Activated T-cell treated with anti-CD3 and anti-CD28 coated beads, Interleukin-2, amount 50 U/mL, for 24 hours (primary cell): ENCODE results near the gene GZF1.

Source experiments
- DNase-seq: peaks from one replicate; pipeline ENCODE4 v3.0.0-alpha.2; 2020
- H3K27ac Mint-ChIP-seq: 2 replicates; pipeline ENCODE4 v1.8.0; 2020; ENCODE audit warnings: mild to moderate bottlenecking, mixed read lengths
- H3K27me3 Mint-ChIP-seq: 2 replicates; pipeline ENCODE4 v1.8.0; 2020; ENCODE audit warnings: mixed read lengths
- H3K36me3 Mint-ChIP-seq: 2 replicates; pipeline ENCODE4 v1.8.0; 2020; ENCODE audit warnings: low read depth, mixed read lengths
- H3K4me1 Mint-ChIP-seq: 2 replicates; pipeline ENCODE4 v1.8.0; 2020; ENCODE audit warnings: low read depth, mixed read lengths
- H3K4me3 Mint-ChIP-seq: 2 replicates; pipeline ENCODE4 v1.8.0; 2020; ENCODE audit warnings: mild to moderate bottlenecking, moderate library complexity, mixed read lengths
- H3K9me3 Mint-ChIP-seq: 2 replicates; pipeline ENCODE4 v1.8.0; 2020; ENCODE audit warnings: mixed read lengths

Gene GZF1

GRCh38 chr20:23417861-23418260 lies 55.9 kb downstream of the GZF1 start:
- DNase-seq, result no peak
- Mint-ChIP-seq H3K27ac (no peak overlapping the region), H3K9me3 (no peaks in the 10 kb centered on the region), H3K27me3 (no peaks in the 10 kb centered on the region), H3K36me3 (peaks cover 11% of the 10 kb centered on the region), H3K4me1 (peaks cover 53% of the 10 kb centered on the region), H3K4me3 (no peak overlapping the region)

DNA sequence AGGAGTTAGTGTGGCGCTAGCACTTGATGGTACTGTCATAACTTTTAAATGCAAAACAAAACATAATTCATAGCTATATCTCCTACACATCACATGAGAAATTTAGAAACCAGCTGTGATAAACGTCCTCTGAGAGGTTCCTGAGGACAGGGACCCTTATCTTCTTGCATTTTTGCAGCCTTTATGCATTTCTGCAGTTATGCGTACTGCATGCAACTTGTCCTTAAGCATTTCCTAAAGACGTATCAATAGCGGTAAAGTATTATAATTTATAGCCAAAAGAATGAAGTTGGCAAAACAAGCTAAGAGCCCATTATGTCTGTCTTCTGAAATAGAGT lies 57.6 kb downstream of the GZF1 start:
- peaks cover 6% of the 10 kb centered on the region for H3K27me3 Mint-ChIP-seq
- peaks cover 47% of the 10 kb centered on the region for H3K4me1 Mint-ChIP-seq
- H3K36me3 Mint-ChIP-seq, result peaks cover 10% of the 10 kb centered on the region
- H3K4me3 Mint-ChIP-seq, result peak overlapping the region; percentile 87
- no peak for DNase-seq
- H3K9me3 Mint-ChIP-seq, result no peaks in the 10 kb centered on the region
- peak overlapping the region; percentile 95 for H3K27ac Mint-ChIP-seq

DNA sequence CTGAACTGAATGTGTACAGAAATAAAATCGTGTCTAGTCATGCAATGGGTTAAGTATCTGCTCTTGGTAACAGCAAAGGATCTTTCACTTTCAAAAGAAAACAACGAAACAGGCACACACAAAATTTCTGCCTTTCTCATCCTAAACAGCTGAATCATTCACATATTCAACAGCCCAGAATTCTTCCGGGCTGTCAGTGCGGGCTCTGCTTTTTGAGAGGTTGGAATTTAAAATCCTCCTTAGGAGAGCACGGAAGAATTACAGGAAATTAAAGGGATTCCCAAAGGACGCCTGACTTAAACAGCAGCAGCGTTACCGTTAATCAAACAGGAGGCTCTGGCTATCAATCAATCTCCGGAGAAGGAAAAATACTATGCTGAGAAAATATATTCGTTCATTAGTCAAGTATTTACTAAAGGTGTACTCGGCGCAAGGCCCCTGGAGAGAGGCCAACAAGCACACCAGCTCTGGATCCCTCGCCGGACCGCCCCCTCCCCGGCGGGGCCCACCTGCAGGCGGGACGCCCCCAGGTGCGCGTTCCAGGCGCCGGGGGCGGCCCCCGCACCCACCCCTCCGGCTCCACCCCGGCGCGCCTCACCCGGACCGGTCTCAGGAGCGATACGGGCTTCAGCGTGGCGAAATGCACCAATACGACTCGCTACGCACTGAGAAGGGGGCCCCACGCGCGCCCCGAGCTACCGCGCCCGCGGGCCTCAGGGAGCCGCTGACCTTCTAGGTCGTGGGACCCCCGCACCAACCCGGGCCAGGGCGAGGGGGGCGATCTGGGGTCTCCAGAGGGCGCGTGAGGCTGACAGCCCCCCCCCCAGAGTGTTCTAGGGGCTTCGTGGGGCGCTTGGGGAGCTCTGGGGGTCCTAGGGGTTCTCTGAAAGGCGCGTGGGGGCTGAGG lies 58.3 kb downstream of the GZF1 start:
- peaks cover 10% of the 10 kb centered on the region for H3K36me3 Mint-ChIP-seq
- peak overlapping the region; percentile 87 for H3K4me3 Mint-ChIP-seq
- peaks cover 44% of the 10 kb centered on the region for H3K4me1 Mint-ChIP-seq
- H3K9me3 Mint-ChIP-seq, result no peaks in the 10 kb centered on the region
- peak overlapping the region; percentile 95 for H3K27ac Mint-ChIP-seq
- H3K27me3 Mint-ChIP-seq, result peaks cover 12% of the 10 kb centered on the region
- peak; percentile 71 for DNase-seq

- peaks cover 16% of the 10 kb centered on the region for H3K27me3 Mint-ChIP-seq
- peak within 1 kb of the TSS; percentile 86 for H3K27ac Mint-ChIP-seq
- H3K36me3 Mint-ChIP-seq, result peaks cover 4% of the 10 kb centered on the region
- DNase-seq, result peak; percentile 93
- H3K4me1 Mint-ChIP-seq, result peaks cover 36% of the 10 kb centered on the region
- H3K4me3 Mint-ChIP-seq, result peak within 1 kb of the TSS; percentile 87
- no peaks in the 10 kb centered on the region for H3K9me3 Mint-ChIP-seq
These were observed 59.3 kb downstream of the GZF1 start, which contains the start of gene NAPB for GRCh38 chr20:23420943-23421931. Gene NAPB, minus strand, starts transcription at chr20:23421488. Its CDS starts 86 bp downstream, at chr20:23421402.
